HK-2 (cell line): Measurements from ENCODE around the gene BMP5.

Experiments used
- DNase-seq: peaks from one replicate; pipeline ENCODE4 v3.0.0-alpha.2; 2018; ENCODE audit not compliant: unreplicated experiment

Gene BMP5

DNA sequence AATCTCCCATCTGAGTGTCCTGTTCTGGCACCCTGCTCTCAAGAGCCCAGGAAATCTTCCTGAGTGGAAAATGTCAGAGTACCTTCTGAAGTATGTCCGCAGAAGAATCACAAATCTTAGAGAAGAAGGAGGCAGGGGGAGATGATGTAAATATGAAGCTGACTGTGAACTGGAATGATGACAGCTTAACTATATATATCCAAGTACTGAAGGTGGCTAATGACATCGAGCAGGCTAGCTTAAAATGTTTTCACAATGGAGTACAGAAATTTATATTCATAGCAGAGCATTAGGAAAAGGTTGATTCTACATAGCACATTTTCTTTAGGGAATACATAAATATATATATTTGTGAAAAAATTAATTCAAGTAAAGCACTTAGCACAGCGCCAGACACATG is 64.3 kb downstream of the BMP5 start:
- DNase-seq: no peak

DNA sequence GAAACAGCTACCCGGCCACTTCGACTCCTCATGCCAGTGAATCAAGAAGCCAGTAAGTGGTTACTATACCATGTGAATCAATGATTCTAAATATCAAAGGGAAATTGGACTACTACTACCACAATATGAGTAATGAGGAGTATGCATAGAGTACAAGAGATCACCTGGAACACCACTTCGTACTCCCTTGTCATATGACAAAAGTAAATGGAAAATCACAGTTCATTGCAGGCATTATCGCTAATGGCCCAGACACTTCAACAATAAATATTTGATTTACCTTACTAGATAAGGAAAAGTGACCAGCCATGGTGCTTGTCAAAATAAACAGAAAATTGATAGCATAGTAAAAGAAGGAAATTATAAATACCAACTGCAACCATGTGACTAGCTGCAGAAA is 73.1 kb downstream of the BMP5 start:
- DNase-seq: no peak

DNA sequence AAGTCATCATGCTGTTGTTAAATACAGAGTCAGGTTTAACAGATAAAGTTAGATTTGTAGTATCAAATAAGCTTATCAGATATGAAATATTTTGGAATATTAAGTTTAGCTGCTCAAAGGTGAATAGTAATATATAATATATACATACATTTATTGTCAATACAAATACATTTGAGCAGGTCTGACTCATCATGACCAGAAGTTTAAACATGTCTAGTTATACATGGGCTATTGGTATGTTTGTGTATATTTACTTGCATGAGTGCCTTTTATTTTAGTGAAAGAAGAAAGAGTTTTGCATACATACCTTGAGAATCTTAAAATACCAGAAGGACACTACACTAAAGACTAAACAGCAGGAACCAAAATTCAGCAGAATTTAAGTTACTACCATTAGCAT is 76.8 kb downstream of the BMP5 start:
- DNase-seq: no peak

DNA sequence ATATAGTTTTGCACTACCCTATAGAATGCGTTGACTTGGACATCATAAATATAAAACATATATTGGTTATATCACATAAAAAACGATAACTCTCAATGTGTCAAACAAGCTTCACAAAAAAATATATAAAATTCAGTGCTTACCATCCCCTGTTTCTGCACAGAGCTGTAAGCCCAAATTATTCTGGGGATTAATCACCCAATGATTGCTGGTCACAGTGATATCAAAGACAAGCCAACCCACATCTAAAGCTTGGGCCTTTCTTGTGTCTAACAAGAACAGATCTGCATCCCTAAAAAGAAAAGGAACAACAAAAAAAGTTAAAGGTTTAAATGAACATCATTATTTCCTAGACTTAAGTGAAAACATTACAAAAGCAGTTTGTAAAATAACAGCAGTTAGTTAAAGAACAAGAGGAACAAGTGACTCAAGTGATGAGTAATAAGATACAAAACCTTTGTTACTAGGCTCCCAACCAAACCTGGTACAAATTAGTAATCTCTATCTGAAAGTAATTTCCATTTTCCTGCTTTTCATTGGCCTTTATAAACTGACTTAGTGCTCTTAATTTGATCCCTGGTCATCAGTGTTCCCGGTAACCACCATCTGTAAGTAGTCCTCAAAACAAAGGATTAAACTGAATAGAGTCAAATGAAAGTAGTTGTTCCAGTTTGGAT is 81.1 kb downstream of the BMP5 start:
- no peak for DNase-seq

DNA sequence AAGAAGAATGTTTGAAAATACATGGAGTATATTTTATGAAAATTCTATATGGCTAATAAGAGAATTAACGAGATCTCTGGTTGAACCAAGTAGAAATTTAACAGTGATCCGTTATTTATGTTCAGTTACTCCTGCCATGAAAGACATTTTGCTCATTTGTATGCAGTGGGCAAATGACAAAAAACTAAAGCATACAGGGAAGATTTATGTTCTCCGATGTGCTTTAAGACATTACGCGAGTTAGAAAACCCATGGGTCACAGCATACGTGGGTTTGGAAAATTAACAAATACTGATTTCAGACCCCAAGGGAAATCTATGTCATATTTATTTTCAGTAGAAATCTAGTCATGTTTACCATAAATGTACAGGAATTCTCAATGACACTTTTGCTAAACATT is 90.1 kb downstream of the BMP5 start:
- no peak for DNase-seq

DNA sequence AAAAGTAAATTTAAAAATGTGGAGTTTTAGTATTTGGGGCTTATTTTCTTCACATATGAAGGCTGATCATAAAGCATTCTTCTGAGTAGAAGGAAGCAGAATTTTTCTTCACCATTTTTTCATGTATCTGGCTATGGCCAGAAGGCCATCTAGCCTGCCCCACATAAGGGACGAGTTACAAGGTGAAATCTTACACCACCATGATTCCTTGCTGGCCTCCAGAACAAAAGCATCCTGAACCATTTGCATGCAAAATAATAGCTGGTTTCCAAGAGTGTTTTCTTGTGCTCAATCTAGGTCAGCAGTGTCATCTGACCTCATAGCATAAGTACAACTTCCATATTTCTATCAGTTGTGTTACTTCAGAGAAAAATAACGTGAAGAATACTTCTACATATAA is 93.1 kb downstream of the BMP5 start:
- DNase-seq: no peak

DNA sequence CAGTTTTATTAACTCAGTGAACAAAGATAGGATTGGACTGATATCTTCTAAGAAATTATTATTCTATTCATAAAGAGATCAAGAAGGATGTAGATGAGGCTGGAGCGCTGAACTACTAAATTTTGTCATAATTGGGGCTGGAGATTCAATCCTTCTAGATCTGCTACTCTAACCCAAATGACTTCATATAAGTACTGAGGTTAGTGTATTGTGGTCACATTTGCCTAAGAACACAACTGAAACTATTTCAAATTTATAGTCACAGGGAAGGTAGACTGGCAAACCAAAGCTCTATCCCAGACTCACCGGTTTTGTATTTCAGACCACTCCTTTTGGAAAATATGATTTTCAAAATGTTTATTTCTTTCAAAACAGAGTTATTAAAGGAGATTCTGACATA is 96.7 kb downstream of the BMP5 start:
- DNase-seq: no peak

DNA sequence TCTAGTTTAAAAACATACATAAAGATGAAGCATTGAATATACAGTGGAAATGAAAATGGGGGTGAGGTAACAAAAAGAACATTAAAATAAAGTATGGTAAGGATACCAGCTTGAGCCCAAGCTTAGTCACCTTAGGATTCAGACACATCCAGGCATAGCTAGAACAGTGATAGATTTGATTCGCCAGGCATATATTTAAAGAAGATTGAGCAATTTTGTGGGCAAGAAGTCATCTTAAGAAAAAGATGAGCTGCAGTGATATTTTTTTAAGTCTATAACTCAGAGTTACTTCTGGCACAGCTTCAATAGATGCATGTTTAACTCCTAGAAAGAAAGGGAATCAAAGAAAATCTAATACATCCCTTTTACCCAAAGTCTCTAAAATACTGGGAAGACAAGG is 97.9 kb downstream of the BMP5 start:
- DNase-seq: no peak

DNA sequence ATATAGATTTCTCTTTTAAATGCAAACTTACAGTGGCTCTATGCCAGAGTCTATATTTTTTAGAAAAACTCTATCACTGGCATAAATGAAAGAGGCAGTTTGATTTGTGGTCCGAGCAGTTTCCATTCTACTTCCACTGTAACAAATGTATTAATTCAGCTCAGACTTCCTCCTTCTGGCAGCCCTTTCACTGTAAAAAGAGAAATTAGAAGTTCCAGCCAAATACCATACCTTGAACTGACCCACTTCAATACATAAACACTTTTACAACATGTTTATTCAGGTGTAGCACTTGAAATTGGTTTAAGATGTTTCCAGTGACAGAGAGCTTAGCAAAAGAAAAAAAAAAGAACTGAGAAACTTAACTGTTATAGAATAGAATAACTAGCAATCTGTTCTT is 99.3 kb downstream of the BMP5 start:
- DNase-seq: no peak

DNA sequence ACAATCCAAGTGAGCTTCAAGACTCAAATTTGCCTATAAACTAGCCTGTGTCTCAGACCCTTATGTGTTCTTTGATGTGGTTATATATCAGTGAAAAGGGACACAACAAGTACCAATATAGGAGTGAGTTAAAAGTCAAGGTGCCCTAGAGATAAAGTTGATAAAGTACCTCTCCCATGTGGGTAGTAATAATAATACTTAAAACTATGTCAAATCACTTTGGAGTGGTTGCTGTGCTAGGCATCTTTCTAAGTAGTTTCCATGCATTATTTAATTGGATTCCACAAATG is 100.4 kb downstream of the BMP5 start:
- DNase-seq: no peak

DNA sequence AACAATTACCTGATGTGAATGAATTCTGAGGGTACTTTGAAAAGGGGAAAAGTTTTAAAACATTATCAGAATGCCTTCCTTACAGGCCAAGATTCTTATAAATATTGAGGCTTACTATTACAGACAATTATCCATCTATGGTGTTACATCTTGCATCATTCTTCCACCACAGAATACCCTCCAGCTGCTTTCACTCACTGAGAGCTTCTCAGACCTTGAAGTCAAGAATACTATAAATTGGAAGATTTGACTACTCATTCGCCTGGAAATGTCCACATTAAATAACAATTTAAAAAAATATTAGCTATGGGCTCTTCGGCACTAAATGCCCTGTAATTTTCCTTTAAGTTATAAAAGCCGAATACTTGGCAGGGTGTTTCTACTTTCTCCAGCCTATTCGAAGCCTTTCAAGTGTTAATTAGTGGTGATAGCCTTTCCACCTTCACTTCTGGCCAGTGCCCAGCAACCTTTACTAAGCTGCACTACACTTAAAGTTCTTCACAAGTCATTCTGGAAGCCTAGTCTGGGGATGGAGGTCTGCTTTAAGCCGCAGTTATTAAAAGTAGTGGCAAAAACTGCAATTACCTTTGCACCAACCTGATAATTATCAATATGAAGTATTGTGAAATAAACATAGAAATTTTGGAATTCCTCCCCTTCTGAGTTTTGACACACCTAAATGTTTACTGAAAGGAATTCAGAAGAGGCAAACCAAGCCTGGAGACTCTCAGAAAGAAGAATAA is 100.9 kb downstream of the BMP5 start:
- no peak for DNase-seq

DNA sequence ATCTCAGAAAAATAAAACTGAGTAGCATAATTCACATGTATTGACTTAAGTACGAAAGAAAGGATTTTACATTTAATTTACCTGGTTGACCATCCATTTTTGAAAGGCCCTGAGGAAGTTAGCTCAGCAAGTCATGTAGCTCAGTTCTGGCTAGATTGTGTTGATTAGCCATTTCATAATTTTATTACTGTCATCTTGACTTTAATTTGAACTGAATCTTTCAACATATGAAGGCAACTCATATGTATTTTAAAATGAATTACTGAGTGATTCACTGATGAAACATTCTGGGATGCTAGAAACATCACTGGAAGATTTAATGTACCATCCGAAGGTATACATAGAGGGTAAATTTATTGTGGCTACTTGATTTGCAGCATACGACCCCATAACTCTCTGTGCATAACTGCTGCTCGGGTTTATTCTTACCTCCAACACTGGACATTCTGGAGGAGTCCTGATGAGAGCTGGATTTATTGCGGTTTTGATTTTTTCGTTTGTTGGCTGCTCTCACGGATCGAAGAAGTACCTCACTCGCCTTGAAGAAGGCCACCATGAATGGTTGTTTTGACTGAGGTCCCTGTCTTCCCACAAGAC is 101.7 kb downstream of the BMP5 start:
- no peak for DNase-seq

DNA sequence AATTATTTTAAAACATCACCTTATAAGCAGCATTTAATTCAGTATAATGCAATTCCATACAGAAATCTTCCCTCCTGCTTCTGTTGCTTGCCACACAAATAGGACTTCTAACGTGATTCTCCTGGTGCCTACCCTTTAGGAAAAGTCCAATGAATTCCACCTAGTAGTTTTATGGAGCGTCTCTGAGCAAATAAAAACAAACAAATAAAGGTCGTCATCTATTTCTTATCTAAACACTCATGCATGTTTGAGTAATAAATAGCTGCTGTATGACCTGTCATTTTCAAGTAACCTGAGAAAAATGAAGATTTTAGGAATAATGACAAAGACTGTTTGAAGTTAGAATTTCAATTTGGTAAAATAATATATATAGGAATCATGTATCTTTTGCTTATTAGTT is 102.7 kb downstream of the BMP5 start:
- no peak for DNase-seq

DNA sequence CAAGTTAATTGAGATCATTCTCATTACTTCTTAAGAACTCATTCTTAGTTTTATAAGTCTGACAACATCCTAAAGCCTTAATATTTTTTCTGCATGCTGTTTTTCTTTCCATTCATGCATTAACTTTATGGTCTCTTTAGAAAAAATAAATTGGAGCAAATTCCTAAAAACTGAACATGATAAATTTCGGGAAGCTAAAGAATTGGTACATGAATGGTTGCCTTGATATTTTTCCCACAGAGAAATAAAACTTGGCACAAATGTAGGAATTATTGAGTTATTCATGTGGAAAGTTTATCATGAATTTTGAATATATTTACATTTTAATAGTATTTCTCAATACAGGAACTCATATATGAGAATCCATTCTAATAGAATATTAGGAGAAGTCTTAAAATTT is 115.9 kb downstream of the BMP5 start:
- DNase-seq: no peak

DNA sequence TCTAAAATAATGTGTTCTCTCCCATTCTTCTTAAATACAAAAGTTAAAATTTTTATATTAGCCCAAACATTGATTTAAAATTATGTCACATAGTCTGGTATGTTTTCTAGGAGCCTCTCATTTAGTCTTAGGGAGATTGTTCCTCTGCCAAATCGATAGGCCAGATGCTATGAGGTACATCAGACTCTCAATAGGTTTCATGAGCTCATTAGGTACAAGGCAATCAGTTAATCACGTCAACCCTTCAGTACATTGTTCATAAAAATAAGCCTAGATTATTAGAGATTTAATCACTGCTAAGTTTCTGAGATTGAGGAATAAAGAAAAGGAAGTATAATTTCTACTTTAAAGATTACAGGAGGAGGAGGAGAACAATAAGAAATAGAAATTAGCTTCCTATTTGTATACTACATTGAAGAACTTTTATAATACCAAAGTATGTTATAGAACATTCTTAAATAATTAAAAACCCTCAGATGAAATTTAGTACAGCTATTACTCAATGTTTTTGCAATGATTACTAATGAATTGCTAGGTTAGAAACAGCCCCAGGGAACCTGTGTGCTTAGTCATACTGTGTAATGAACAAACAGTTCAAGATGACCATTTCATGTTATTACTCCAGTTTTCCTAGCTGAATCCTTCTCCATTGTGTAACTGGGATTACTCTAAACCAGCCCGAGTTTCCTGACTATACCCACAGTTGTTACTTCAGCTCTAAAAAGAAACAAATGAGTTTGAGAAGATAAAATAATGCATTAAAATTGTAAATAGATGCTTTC is 117.0 kb downstream of the BMP5 start:
- DNase-seq: no peak

DNA sequence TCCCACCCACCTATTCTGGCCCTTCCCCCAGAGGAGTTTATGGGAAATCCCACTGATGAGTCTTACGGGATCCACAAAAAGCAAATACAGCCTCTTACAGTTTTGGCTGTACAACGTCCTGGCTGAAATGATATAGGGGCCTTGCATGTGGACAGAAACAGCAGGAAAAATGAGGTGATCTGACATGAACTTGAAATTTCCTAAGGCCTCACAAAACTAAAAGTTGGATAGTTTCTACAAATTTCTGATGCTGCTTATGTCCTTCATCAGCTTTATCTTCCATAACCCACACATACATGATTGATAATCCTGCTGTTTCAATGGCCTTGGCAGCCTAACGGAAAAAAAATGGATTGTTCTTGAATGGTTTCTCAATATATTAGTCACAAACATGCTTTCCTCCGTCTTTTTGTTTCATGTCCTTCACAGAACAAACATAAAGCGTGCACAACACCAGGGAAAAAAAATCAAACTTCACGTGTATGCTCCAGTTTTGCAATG is 118.8 kb downstream of the BMP5 start:
- DNase-seq: no peak

DNA sequence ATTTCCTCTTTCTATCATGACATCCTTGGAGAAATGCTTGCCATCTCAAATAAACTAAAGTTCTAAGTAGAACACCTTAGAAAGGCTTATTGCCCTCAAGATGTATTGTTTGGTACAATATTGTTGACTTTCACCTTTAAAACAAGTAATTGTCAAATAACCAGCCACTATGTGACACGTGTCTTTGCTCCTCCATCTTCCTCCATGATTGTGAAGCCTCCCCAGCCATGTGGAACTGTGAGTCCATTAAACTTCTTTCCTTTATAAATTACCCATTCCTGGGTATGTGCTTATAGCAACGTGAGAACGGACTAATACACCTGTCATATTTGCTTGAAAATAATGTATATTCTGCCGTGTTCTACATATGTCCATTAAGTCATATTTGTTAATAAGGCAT is 126.5 kb downstream of the BMP5 start:
- no peak for DNase-seq

DNA sequence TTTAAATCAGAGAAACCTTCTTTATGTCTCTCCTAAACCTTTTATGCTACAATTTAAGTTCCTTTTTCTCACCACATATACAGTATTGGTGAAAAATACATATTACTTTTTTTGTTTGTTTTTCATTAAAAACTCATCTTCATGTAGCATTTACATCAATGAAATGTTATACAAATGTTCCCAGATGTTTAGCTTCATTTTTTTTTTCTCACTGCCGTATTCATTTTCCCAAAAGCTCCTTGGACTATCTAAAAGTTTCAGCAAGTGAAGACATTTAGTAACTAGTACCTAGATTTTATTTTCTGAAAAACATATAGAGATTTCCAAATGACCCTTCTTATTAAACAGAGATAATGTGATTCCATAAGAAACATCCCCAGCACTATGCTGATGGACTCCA is 128.9 kb downstream of the BMP5 start:
- DNase-seq: no peak

DNA sequence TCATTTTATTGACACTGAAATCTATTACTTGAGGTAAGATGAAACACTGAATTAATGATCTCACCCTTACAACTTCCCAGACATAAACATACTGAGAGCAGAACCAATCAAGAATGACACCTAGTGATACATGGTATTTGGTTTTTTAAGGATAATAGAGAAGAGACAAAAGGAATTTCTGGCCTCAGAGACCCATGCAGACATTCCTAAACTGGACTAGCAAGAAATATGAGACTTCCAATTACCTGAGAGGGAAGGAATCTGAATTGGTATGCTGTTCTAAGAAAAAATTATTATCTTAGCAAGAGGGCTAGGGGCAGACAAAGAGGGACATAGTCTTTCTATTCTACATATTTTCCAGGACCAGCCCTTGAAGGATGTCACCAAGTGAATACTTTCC is 141.1 kb downstream of the BMP5 start:
- no peak for DNase-seq

DNA sequence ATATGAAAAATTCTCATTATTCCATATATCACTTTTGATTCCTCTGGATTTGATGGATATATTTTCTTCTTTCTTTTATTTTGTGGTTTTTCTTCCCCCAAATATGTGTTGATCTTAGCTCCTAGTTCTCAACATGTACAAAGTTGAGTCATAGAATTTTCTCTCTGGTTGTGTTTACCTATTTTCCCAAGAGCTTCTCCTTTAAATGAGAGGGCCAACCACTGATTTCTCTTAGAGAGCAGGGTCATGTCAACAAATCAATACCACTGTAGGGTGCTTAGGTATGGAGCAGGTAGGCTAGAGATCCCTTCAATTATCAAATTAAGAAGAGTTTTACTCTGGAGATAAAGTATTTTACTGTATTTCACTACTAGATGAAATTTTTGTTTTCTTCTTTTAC is 145.7 kb downstream of the BMP5 start:
- no peak for DNase-seq

DNA sequence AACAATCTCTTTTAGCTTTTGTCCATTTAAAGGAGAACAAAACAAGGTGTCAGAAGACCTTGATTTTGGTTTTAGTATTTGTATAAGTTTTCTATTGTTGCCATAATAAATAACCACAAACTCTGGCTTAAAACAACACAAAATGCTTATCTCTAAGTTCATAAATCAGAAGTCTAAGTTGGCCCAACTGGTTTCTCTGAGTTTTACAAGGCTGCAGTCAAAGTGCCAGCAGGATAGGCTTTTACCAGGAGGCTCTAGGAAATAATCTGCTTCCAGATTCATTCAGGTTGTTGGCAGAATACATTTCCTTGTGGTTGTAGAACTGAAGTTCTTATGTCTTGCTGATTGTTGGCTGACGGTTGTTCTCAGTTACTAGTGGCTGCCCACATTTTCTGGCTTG is 149.2 kb downstream of the BMP5 start:
- no peak for DNase-seq

DNA sequence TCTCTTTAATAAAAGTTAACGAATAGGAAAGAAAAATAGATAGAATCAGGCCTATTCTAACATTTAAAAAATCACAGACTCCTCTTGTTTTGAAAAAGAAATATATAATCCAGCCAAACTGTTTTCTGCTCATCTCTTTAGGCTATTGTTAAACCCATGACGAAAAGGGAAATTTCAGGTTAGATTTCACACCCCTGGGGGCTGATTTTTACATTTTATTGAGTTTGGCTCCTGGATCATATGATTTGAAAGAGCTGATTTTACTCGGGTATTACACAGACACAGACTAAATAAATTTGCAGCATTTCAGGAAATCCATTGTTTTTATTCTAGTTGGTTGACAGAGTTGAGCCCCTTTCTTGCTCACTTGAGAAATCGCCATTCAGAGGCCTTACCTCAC is 160.6 kb downstream of the BMP5 start:
- no peak for DNase-seq

DNA sequence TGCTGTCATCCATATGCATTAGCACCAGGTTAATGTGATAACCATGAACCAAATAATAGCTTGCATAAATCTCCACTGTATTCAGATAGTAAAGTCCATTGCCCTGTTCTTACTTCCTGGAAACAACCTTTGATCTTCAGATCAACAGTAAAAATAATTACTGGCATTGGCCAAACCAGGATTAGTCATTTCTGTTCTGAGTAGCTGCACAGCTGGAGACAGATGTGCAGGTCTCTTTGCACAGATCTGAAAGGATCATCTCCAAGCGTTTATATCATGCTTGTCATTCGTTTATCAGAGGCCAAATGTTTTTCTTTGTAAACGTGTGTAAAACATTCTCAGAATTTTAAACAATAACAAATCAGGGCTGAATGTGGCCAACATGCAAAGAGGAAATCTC is 162.0 kb downstream of the BMP5 start:
- DNase-seq: no peak
